GM12878 (cell line): ENCODE data around the gene HTRA2. TPM values are rescaled to one million over a fixed set of nuclear protein-coding genes. Genes with fewer than 3 reads are reported as not detected.
A peak's percentile ranks its signal among the peaks of the same experiment; 100 is the strongest.

ENCODE experiments used
- ATAC-seq: fragments of 200-7000 bp; cut with Tn5 transposase; 3 replicates; pipeline ENCODE4 v1.9.1; 2020; ENCODE audit warnings: mild to moderate bottlenecking, moderate library complexity
- BruUV-seq: library from RNA; stranded (reverse); fragments of 400-500 nt; replicated peaks from 2 replicates; lab custom pipeline; 2021; lab: Mats Ljungman, UMichigan
- CTCF ChIA-PET: fragments of 300-600 bp; sonication (Branson Sonifier 250); formaldehyde crosslinking; extraction: SDS; loops from one replicate; lab custom pipeline; 2021; ENCODE audit warnings: inconsistent platforms; lab: Yijun Ruan, JAX
- POLR2A ChIA-PET: fragments of 350-600 bp; formaldehyde crosslinking; extraction: SDS; loops from one replicate; lab custom pipeline; 2021; ENCODE audit warnings: inconsistent platforms; lab: Charles Lee
- RAD21 ChIA-PET: fragments of 300-600 bp; sonication (Branson Sonifier 250); formaldehyde crosslinking; loops from one replicate; lab custom pipeline; 2023; ENCODE audit warnings: antibody characterized with exemption; ENCODE audit not compliant: unreplicated experiment; lab: Charles Lee
- SMC1A ChIA-PET: fragments of 300-600 bp; sonication (Branson Sonifier 250); formaldehyde crosslinking; loops from one replicate; lab custom pipeline; 2023; ENCODE audit not compliant: unreplicated experiment, uncharacterized antibody; lab: Charles Lee
- DNase-seq: peaks from one replicate; pipeline ENCODE4 v3.0.0-alpha.2; 2011; ENCODE audit warnings: low read depth, low spot score
- FAIRE-seq: peaks from 3 replicates; lab custom pipeline; 2011; peaks lifted over from hg19 to GRCh38; lab: Jason Lieb, UNC
- H2AFZ ChIP-seq: 2 replicates; pipeline ENCODE4 v1.6.0; 2011; ENCODE audit warnings: low read depth, low read length, control low read depth; ENCODE audit not compliant: control insufficient read depth
- H3K27ac ChIP-seq: 2 replicates; pipeline ENCODE4 v1.5.1; 2011; ENCODE audit warnings: control low read depth; ENCODE audit not compliant: control insufficient read depth, insufficient read depth
- H3K27me3 ChIP-seq, 2 experiments: replicated peaks in 1 of 2; 2 replicates each; pipeline versions ENCODE4 v1.6.0 to v1.6.1; 2011; ENCODE audit warnings: low read length in 1 of 2; ENCODE audit not compliant: control insufficient read depth in 2 of 2, insufficient read depth in 2 of 2
- H3K36me3 ChIP-seq, 2 experiments: 2 replicates each; pipeline ENCODE4 v1.5.1; 2011; ENCODE audit warnings: low read length in 1 of 2; ENCODE audit not compliant: control insufficient read depth in 2 of 2, insufficient read depth in 2 of 2
- H3K4me1 ChIP-seq: 2 replicates; pipeline ENCODE4 v1.6.1; 2011; ENCODE audit warnings: mild to moderate bottlenecking, low read length, moderate library complexity, mixed read lengths; ENCODE audit not compliant: control insufficient read depth, insufficient read depth
- H3K4me2 ChIP-seq: 2 replicates; pipeline ENCODE4 v1.6.0; 2011; ENCODE audit warnings: control low read depth; ENCODE audit not compliant: control insufficient read depth, insufficient read depth
- H3K4me3 ChIP-seq: fragments of 200-600 bp; sonication (generic); 2 replicates; pipeline ENCODE4 v1.5.1; 2016
- H3K79me2 ChIP-seq: 2 replicates; pipeline ENCODE4 v1.6.0; 2011; ENCODE audit warnings: low read length; ENCODE audit not compliant: control insufficient read depth, insufficient read depth
- H3K9ac ChIP-seq: 2 replicates; pipeline ENCODE4 v1.8.0; 2011; ENCODE audit warnings: low read length, control low read depth, mixed read lengths; ENCODE audit not compliant: control insufficient read depth, insufficient read depth
- H3K9me3 ChIP-seq: replicated peaks from 3 replicates; pipeline ENCODE4 v1.5.1; 2011; ENCODE audit warnings: mild to moderate bottlenecking, low read length; ENCODE audit not compliant: control insufficient read depth, insufficient read depth
- H4K20me1 ChIP-seq: 2 replicates; pipeline ENCODE4 v1.6.0; 2011; ENCODE audit not compliant: control insufficient read depth, insufficient read depth
- BHLHE40 ChIP-seq, 2 experiments: fragments of 450-650 bp in 1 of 2; IDR thresholded peaks; 2 replicates each; pipeline ENCODE4 v1.6.1; 2011 to 2017; ENCODE audit warnings: low read depth in 2 of 2, borderline replicate concordance in 1 of 2, improper control_type of control experiment in 1 of 2, low read length in 1 of 2, mild to moderate bottlenecking in 1 of 2
- DPF2 ChIP-seq: fragments of 450-650 bp; IDR thresholded peaks from 2 replicates; pipeline ENCODE4 v1.6.1; 2017; ENCODE audit warnings: mild to moderate bottlenecking
- ELK1 ChIP-seq: IDR thresholded peaks from 2 replicates; pipeline ENCODE4 v1.6.1; 2012; ENCODE audit warnings: low read depth, low read length, improper control_type of control experiment
- NRF1 ChIP-seq: conservative IDR thresholded peaks from 2 replicates; pipeline ENCODE4 v1.6.1; 2011; ENCODE audit warnings: mild to moderate bottlenecking, low read depth, low read length, improper control_type of control experiment
- POLR2A ChIP-seq: IDR thresholded peaks from 2 replicates; pipeline ENCODE4 v1.6.1; 2011; ENCODE audit warnings: low read depth, mild to moderate bottlenecking, low read length
- SRF ChIP-seq, 2 experiments: IDR thresholded peaks; 2 replicates each; pipeline ENCODE4 v1.6.1; 2011; ENCODE audit warnings: low read depth in 2 of 2, low read length in 2 of 2, mild to moderate bottlenecking in 1 of 2, moderate library complexity in 1 of 2
- TAF1 ChIP-seq: IDR thresholded peaks from 2 replicates; pipeline ENCODE4 v1.6.1; 2011; ENCODE audit warnings: mild to moderate bottlenecking, low read depth, low read length, borderline replicate concordance
- TCF7 ChIP-seq: IDR thresholded peaks from 2 replicates; pipeline ENCODE4 v1.6.1; 2014; ENCODE audit warnings: antibody characterized with exemption, borderline replicate concordance
- ZNF687 ChIP-seq: fragments of 450-650 bp; IDR thresholded peaks from 2 replicates; pipeline ENCODE4 v1.6.1; 2017; ENCODE audit warnings: mild to moderate bottlenecking, moderate library complexity
- WGBS: methylation state at CpG from one replicate; pipeline ENCODE4 v1.1.6; 2016; ENCODE audit warnings: low lambda C conversion rate; ENCODE audit not compliant: insufficient replicate concordance, insufficient coverage; ENCODE audit errors: missing lambda C conversion rate; 5-methylcytosine and 5-hydroxymethylcytosine counted together
- in situ Hi-C: fragments of 300-500 bp; cut with MboI; formaldehyde crosslinking; loops from 9 replicates; pipeline ENCODE4 v1.14.3; 2018; ENCODE audit warnings: mixed read lengths
- intact Hi-C: fragments of 100-400 bp; cut with micrococcal nuclease; formaldehyde crosslinking; loops from one replicate; pipeline ENCODE4 v1.14.2; 2022; ENCODE audit not compliant: unreplicated experiment
- polyA plus RNA-seq, 11 experiments: library from polyadenylated mRNA; depleted of rRNA in 4 of 11; unstranded in 6 of 11; stranded (reverse) in 5 of 11; fragments of >200 nt; fragmentation: Nextera tagmentation in 4 of 11; fragmentation: Illumina TruSeq in 1 of 11; extraction: Ambion mirVana in 4 of 11; extraction: Trizol in 1 of 11; gene quantifications; 1 replicate in 1 of 11; 2 replicates in 10 of 11; pipeline versions ENCODE4 v1.2.1 to v1.2.3, GENCODE V29; 2011 to 2016; ENCODE audit warnings: inconsistent platforms in 2 of 11, missing spikeins in 2 of 11, low read depth in 1 of 11
- total RNA-seq, 4 experiments: library from RNA; depleted of rRNA in 3 of 4; stranded (reverse); fragments of >200 nt in 3 of 4; fragmentation: Illumina TruSeq in 1 of 4; extraction: Trizol in 1 of 4; gene quantifications; 2 replicates each; pipeline versions ENCODE4 v1.2.1 to v1.2.3, GENCODE V29; 2013 to 2021
- TF ChIP-seq, protein P1 (sequence below): fragments of 450-650 bp; IDR thresholded peaks from 2 replicates; pipeline ENCODE4 v1.6.1; 2016; ENCODE audit warnings: mild to moderate bottlenecking
- TF ChIP-seq, protein P2 (sequence below): IDR thresholded peaks from 2 replicates; pipeline ENCODE4 v1.6.1; 2011; ENCODE audit warnings: borderline replicate concordance, low read depth, mild to moderate bottlenecking, moderate library complexity, low read length; ENCODE audit not compliant: insufficient read depth, poor library complexity, severe bottlenecking

The HTRA2 gene
- total and polyA plus RNA-seq, 10 of the 15 experiments (the other 5 are each of a cell fraction or from before 2014, with no cell fraction given): 42.3 to 73.9 (median 54.6) TPM

DNA sequence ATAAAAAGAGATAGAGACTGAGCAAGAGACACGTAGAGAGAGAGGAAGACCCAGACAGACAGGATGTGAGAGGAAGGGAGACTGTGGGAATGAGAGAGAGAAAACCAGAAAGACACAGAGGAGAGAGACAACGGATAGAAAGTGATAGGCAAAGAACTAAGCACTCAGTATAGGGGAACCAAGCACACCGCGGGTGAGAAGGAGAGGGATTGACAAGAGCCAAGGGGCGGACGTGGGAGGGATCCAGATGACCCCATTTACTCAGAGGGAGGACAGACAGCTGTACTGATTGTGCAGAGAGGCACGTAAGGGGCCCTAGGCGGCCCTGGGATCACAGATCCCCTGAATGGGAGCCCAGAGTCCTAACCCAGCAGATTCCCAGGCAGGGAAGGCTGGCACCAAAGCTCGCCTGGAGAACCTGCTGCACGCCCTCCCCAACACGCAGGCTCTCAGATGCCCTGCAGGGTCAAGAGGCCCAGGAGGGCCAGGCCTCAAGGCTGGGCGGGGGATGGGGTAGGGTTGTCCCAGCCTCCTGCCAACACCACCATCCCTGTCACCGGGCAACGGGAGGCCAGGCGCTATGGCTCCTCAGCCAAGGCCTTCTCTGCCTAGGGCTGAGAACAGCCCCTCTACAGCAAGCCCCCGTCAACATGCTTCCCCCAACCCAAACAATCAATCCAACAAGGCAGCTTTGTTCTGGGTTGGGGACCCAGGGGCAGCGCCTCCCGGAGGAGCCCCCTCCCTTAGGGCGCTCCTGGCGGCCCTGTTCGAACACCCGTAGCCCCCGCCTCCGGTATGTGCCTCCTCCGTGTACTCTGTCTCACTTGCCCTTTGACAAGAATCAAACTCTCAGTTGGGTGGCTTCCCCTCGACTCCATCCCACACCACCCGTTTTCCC, 23.4 kb downstream of the HTRA2 start:
- 17% methylated on average over 27 of the region's 27 CpGs for WGBS
- ATAC-seq: peak; percentile 27
- Histone ChIP-seq H3K4me3 (peak overlapping the region; percentile 95), H4K20me1 (no peaks in the 10 kb centered on the region), H3K27me3 (no peaks in the 10 kb centered on the region), H3K9me3 (no peaks in the 10 kb centered on the region; the same call in 2 of the 3 replicates), H3K36me3 (peaks cover 1 to 9% of the 10 kb centered on the region in 2 experiments; a peak in 2 of 4 replicates), H3K79me2 (peaks cover 85% of the 10 kb centered on the region), H2AFZ (peak overlapping the region; percentile 43), H3K27ac (peak overlapping the region; percentile 93), H3K9ac (peak overlapping the region; percentile 96), H3K4me2 (peak overlapping the region; percentile 95), H3K4me1 (peaks cover 33% of the 10 kb centered on the region)
- RAD21 ChIA-PET: interaction anchor here (1.2 to 8.6 kb wide), 6 partner anchors 14 to 33 kb away, joined by 4 to 96 read pairs (median 38); partner anchors contain the start of genes AUP1 and HTRA2
- POLR2A ChIA-PET: interaction anchor here (0.6 to 17.8 kb wide), 4 partner anchors 10 to 46 kb away, joined by 4 to 441 read pairs (median 7); partner anchors contain the start of gene PCGF1
- BruUV-seq: no TSS peak
- intact Hi-C loops (loop anchor here (2.0 kb wide), 1 partner anchor 32 kb away; no protein-coding TSS in a partner anchor), in situ Hi-C loops (no loop called here)
- SMC1A ChIA-PET: interaction anchor here (0.7 to 6.8 kb wide), 8 partner anchors 14 to 72 kb away, joined by 3 to 106 read pairs (median 18); partner anchors contain the start of genes AUP1 and HTRA2
- CTCF ChIA-PET: interaction anchor here (1.2 to 14.3 kb wide), 6 partner anchors 13 to 33 kb away, joined by 3 to 115 read pairs (median 16); partner anchors contain the start of genes AUP1, DQX1 and HTRA2
- no peak for DNase-seq
- FAIRE-seq: no peak
- TF ChIP-seq SRF (IDR thresholded peaks at IDR 0.05; ENCODE audit: low read depth in 2 of 2, low read length in 2 of 2): no peak
- TF ChIP-seq, protein P1, sequence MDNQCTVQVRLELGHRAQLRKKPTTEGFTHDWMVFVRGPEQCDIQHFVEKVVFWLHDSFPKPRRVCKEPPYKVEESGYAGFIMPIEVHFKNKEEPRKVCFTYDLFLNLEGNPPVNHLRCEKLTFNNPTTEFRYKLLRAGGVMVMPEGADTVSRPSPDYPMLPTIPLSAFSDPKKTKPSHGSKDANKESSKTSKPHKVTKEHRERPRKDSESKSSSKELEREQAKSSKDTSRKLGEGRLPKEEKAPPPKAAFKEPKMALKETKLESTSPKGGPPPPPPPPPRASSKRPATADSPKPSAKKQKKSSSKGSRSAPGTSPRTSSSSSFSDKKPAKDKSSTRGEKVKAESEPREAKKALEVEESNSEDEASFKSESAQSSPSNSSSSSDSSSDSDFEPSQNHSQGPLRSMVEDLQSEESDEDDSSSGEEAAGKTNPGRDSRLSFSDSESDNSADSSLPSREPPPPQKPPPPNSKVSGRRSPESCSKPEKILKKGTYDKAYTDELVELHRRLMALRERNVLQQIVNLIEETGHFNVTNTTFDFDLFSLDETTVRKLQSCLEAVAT: peak; percentile 75
- TF ChIP-seq DPF2: peak; percentile 39; the same call in 1 of the 2 replicates
- TF ChIP-seq, protein P2, sequence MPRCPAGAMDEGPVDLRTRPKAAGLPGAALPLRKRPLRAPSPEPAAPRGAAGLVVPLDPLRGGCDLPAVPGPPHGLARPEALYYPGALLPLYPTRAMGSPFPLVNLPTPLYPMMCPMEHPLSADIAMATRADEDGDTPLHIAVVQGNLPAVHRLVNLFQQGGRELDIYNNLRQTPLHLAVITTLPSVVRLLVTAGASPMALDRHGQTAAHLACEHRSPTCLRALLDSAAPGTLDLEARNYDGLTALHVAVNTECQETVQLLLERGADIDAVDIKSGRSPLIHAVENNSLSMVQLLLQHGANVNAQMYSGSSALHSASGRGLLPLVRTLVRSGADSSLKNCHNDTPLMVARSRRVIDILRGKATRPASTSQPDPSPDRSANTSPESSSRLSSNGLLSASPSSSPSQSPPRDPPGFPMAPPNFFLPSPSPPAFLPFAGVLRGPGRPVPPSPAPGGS: no peak
- no peak for TF ChIP-seq TAF1
- TF ChIP-seq POLR2A: no peak
- TF ChIP-seq ELK1: no peak
- TF ChIP-seq NRF1: no peak
- TF ChIP-seq BHLHE40 (IDR thresholded peaks at IDR 0.05; ENCODE audit: borderline replicate concordance in 1 of 2, low read depth in 2 of 2, low read length in 1 of 2): 0 out of 4 replicates have a peak, but pooled peaks of 1 of the 2 experiments have one; percentile 9
- TF ChIP-seq TCF7: no peak
- TF ChIP-seq ZNF687: peak; percentile 26; the same call in 1 of the 2 replicates
